Thyroid gland (tissue), 4 donors: ENCODE results near the gene LAMA4.

Experiments used
- CTCF ChIP-seq, 6 experiments: fragments of 200-600 bp in 3 of 6; fragments of 450-650 bp in 3 of 6; sonication (generic) in 3 of 6; IDR thresholded peaks; one replicate each; pipeline ENCODE4 v1.5.1; 2016 to 2019; ENCODE audit warnings: antibody characterized with exemption in 6 of 6, mild to moderate bottlenecking in 2 of 6, inconsistent platforms in 1 of 6, moderate library complexity in 1 of 6
- POLR2A ChIP-seq, 2 donors: fragments of 450-650 bp; IDR thresholded peaks; one replicate each; pipeline ENCODE4 v1.6.1; 2017; ENCODE audit warnings: antibody characterized with exemption in 2 of 2, mild to moderate bottlenecking in 2 of 2, moderate library complexity in 1 of 2

- TF ChIP-seq CTCF (IDR thresholded peaks at IDR 0.05) = no peak
- no peak for TF ChIP-seq POLR2A (IDR thresholded peaks at IDR 0.05)
Measured at GRCh38 chr6:112169541-112169940, 84.8 kb downstream of the LAMA4 start.
